HG03066 (cell line): ENCODE data around the gene IL13.
"Not testable (repeated sequence)": the region's sequence is repeated elsewhere in the genome, so short reads cannot be mapped to it uniquely, and the experiment has no call there.

Source experiments
- ATAC-seq: cut with Tn5 transposase; IDR thresholded peaks from one replicate; pipeline ENCODE4 v1.9.1; 2021; ENCODE audit warnings: low read depth; ENCODE audit not compliant: unreplicated experiment

The IL13 gene

GRCh38 chr5:132657676-132658380, at the start of gene IL13:
IL13 (plus strand) TSS chr5:132658173; CDS start chr5:132658187, 14 bp downstream.
- no peak for ATAC-seq

DNA sequence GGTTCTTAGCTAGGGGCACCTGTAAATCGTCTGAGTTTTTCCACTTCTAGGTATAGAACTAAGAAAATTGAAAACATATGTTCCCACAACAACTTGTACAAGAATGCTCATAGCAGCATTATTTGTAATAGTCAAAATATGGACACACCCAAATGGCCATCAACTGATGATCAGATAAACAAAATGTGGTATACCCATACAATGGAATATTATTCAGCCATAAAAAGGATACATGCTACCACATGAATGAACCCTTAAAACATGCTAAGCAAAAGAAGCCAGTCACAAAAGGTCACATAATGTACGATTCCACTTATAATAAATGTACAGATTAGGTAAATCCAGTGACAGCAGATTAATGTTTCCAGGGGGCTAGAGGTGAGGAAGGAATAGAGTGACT, 46.0 kb upstream of the IL13 start:
- no peak for ATAC-seq

DNA sequence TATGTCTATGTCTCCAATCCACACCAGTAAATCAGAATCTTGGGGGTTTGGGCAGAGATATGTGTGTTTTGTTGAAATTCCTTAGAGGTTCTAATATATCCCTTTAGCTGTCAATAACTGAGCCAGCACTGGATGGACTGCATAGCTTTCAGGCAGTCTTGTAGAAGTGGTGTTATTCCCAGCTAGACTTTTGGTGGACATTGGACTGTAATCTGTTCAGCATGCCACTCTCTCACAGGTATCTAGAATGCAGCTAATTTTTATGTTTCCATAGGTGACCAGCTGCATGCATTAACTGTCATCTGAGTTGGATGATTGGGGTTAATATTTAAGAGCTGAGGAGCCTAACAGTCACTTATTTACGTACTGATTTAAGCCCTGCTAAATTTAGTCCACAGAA, 45.1 kb upstream of the IL13 start:
- no peak for ATAC-seq

DNA sequence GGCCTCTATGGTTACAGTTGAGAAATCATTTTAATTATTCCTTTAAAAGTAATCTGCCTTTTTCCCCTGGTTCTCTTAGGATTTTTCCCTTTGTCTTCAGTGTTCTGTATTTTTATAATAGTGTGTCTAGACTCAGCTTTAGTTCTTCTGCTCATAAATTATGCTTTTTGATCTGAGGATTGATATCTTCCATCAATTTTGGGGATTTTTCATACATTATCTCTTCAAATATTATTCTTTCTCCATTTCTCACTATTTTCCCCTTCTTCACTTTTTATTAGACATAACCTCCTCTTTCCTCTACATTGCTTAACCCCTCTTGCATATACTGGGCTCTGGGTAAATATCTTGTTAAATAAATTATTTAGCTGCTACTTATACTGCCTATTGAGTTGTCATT, 36.3 kb upstream of the IL13 start:
- ATAC-seq, result no peak

- no peak for ATAC-seq
Measured at GRCh38 chr5:132622608-132623007, 35.4 kb upstream of the IL13 start.

- no peak for ATAC-seq
Measured at GRCh38 chr5:132627470-132627869, 30.5 kb upstream of the IL13 start.

DNA sequence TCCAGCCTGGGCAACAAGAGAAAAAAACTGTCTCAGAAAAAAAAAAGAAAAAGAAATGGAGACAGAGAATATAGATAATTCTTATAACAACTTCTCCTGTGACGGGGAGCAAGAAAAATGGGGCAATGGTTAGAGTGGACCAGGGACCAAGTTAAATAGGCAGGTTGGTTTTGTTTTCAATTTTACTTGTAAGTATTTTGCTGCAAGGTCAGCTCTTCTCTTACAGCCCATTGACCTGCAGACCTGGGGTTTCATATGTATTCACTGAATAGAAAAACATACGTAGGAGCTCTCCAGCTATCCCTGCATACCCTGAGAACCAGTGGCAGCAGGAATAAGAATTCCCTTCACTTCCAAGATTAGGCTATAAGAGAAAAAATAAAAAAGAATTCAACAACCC, 29.2 kb upstream of the IL13 start:
- no peak for ATAC-seq

DNA sequence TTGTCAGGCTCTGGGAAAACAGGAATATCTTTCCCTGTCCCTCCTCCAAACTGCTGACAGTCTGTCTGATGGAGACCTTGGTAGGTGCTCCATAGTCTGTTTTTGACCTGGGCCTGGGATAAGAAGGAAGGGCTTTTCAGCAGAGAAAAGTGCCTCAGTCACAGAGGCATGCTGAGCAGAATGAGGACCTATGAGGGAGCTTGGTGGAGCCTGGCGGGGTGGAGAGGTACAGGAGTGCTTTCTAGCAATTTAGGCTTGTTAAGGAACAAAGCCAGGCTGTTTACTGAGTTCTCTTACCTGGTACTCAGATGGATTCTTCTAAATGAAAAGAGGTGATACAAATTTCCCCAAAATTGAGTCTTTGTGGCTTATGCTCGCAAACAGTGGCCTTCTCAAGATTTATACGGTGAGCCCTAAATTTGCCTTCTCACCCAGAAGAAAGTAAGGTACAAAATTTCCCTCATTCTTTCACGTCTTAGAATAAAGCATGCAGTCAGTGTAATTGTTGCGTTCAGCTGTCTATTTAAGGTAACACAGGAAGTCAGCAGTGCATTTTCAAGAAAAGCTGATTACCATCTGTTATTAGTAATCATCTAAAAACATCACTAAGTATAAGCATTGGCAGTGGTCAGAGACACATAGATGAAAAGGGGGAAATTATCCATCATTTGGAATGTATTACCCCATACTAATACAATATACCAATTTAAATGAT, 28.6 kb upstream of the IL13 start:
- ATAC-seq, result no peak

DNA sequence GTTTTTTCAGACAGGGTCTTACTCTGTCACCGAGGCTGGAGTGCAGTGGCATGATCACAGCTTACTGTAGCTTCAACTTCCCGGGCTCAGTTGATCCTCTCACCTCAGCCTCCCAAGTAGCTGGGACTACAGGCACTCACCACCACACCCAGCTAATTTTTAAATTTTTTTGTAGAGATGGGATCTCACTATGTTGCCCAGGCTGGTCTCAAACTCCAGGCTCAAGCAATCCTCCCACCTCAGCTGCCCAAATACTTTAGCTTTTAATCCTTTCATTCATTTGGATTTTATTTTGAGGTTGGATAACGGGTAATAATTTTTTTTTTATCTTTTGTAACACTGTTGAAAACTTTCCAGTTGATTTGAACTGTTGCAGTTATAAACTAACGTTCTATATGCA, 24.4 kb upstream of the IL13 start:
- ATAC-seq, result not testable (repeated sequence)

DNA sequence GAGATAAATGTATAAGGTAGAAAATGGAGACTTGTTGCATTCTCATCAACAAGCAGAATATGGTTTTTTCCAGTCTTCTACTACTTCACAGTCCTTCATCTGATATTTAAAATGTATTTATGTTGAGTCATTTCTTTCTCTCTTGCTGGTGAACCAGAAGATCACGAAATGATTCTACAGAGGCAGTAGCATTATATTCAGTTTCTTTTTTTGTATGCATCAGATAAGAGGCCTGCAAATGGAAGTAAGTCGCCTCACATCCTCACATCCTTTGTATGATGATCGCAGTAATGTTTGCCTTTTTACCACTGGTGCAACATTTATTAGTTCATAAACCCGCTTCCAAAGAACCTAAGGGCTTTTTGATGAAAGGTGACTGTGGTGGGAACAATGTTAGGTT, 22.1 kb upstream of the IL13 start:
- no peak for ATAC-seq

- no peak for ATAC-seq
Measured at GRCh38 chr5:132637241-132637640, 20.7 kb upstream of the IL13 start.

- peak; percentile 73 for ATAC-seq
Measured at GRCh38 chr5:132639706-132640130, 18.3 kb upstream of the IL13 start.

GRCh38 chr5:132640613-132641012, 17.4 kb upstream of the IL13 start:
- no peak for ATAC-seq

DNA sequence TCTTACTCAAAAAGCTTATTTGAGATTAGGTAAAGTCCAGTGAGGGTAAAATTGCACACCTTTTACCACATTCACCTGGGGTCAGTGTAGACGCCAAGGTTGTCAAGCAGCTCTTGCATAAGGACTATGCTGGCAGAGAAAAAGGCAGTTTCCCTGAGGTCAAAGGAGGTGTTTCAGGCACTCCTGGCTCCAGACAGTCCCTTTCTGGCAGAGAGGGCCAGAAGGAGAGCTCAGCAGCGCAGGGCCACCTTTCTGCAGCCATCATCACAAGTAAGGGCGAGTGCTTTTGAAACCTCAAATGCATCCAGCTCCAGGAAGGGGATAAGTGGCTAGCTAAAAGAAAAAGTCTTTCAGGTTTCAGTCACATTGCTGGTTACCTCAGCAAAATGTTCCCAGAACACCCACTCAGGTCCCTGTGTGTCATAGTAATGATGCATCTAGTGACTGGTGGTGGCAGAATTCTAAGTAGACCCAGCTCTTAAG, 16.7 kb upstream of the IL13 start:
- peak; percentile 37 for ATAC-seq

DNA sequence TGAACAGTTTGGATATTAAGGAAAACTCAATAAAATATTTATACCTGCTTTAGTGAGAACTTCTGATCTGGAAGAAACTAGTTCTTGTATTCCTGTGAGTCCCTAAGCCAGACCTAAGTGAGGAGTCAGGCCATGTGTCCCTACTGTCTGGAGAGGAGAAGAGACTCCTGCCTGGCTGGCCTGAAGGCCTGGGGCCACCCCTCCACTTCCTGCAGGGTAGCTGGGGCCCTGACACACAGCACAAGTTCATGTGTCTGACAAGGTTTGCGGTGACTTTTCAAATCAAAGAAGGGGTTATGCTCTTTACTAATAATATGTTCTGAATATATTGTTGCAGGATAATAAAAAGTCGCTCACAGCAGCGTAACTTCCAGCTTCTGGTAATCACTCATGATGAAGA, 16.1 kb upstream of the IL13 start:
- ATAC-seq, result no peak

- ATAC-seq, result no peak
Measured at GRCh38 chr5:132644177-132644576, 13.8 kb upstream of the IL13 start.

GRCh38 chr5:132646583-132647266, 11.2 kb upstream of the IL13 start:
- ATAC-seq, result no peak

DNA sequence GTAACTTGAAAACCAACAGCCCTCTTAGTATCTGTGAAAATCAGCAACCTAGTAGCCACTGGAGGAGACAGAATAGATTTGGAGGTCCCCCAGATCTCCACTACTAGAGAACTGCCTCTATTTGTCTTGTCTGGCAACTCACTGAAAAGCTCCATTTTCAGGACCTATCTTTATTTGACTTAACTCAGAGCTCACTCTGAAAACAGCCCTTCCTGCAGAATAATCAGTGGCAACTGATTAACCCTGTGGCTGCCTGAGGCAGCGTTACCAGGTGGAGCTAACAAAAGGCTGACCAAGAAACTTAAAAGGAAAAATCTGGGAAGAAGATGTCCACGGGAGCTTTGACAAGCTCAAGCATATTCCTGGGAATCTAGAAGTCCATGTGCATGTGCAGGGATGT, 10.5 kb upstream of the IL13 start:
- no peak for ATAC-seq

GRCh38 chr5:132648355-132648754, 9.6 kb upstream of the IL13 start:
- no peak for ATAC-seq

- no peak for ATAC-seq
Measured at GRCh38 chr5:132651838-132652469, 6.0 kb upstream of the IL13 start.

- no peak for ATAC-seq
Measured at GRCh38 chr5:132653716-132654115, 4.3 kb upstream of the IL13 start.
